Measurements from ENCODE around the gene ATP11A.

DNA sequence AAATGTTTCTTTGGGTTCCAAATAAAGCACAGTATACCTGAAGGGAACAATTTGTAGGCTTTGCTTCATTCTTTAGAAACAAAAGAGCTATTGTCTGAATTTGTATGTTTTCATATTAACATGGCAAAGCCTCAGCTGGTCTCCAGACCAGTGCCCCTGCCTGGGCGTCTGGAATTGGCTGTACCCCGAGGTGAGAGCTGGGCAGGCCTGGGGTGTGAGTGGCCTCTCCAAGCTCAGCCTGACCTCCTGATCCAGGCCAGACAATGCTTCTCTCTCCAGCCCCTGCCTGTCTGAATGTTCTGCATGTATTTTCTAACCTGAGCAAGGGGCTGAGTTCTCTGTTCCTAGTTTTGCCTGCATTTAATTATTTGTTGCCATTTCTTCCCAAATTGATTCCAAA, 212.8 kb downstream of the ATP11A start:
- TF ChIP-seq CTCF (IDR thresholded peaks at IDR 0.05) (no peak), POLR2AphosphoS5 (IDR thresholded peaks at IDR 0.05) (no peak)

All from sigmoid colon (tissue), 4 donors.